ENCODE measurements around the gene B3GNT2.

Gene B3GNT2

GRCh38 chr2:62206024-62206423 lies 10.1 kb downstream of the B3GNT2 start:
- no peak for TF ChIP-seq CTCF (IDR thresholded peaks at IDR 0.05; ENCODE audit: low read depth, low read length)

GRCh38 chr2:62207491-62207890 lies 11.6 kb downstream of the B3GNT2 start:
- no peak for DNase-seq (ENCODE audit: low read depth in 2 of 2)
- no peak for TF ChIP-seq CTCF (IDR thresholded peaks at IDR 0.05; ENCODE audit: low read depth, low read length)
- H3K4me3 ChIP-seq (replicated peaks in 1 of 2; ENCODE audit: low read depth in 2 of 2, low read length in 2 of 2): no peak overlapping the region

More at GRCh38 chr2:62206024-62206423, 10.1 kb downstream of the B3GNT2 start:
- DNase-seq (ENCODE audit: low read depth in 2 of 2): no peak
- H3K4me3 ChIP-seq (replicated peaks in 1 of 2; ENCODE audit: low read depth in 2 of 2, low read length in 2 of 2): no peak overlapping the region

- DNase-seq (ENCODE audit: low read depth in 2 of 2): no peak
- H3K4me3 ChIP-seq (replicated peaks in 1 of 2; ENCODE audit: low read depth in 2 of 2, low read length in 2 of 2): no peak overlapping the region
- no peak for TF ChIP-seq CTCF (IDR thresholded peaks at IDR 0.05; ENCODE audit: low read depth, low read length)
Measured at GRCh38 chr2:62208074-62208757, 12.3 kb downstream of the B3GNT2 start.

GRCh38 chr2:62208758-62209114 lies 12.8 kb downstream of the B3GNT2 start:
- no peak for DNase-seq (ENCODE audit: low read depth in 2 of 2)
- no peak overlapping the region for H3K4me3 ChIP-seq (replicated peaks in 1 of 2; ENCODE audit: low read depth in 2 of 2, low read length in 2 of 2)

GRCh38 chr2:62209427-62209991 lies 13.6 kb downstream of the B3GNT2 start:
- H3K4me3 ChIP-seq (replicated peaks in 1 of 2; ENCODE audit: low read depth in 2 of 2, low read length in 2 of 2): no peak overlapping the region
- TF ChIP-seq CTCF (IDR thresholded peaks at IDR 0.05; ENCODE audit: low read depth, low read length): no peak
- DNase-seq (ENCODE audit: low read depth in 2 of 2): no peak

More at GRCh38 chr2:62208758-62209114, 12.8 kb downstream of the B3GNT2 start:
- TF ChIP-seq CTCF (IDR thresholded peaks at IDR 0.05; ENCODE audit: low read depth, low read length): no peak

- no peak for TF ChIP-seq CTCF (IDR thresholded peaks at IDR 0.05; ENCODE audit: low read depth, low read length)
- no peak overlapping the region for H3K4me3 ChIP-seq (replicated peaks in 1 of 2; ENCODE audit: low read depth in 2 of 2, low read length in 2 of 2)
- peak in 1 of 2 donors; percentile 50 for DNase-seq (ENCODE audit: low read depth in 2 of 2)
Measured at GRCh38 chr2:62215306-62216064, 19.6 kb downstream of the B3GNT2 start.

Measured in cardiac fibroblast (primary cell).